Measurements from ENCODE around the gene EIF3M.

- no peak for TF ChIP-seq POLR2A (IDR thresholded peaks at IDR 0.05)
- TF ChIP-seq CTCF (IDR thresholded peaks at IDR 0.05): no peak
- TF ChIP-seq EP300 (IDR thresholded peaks at IDR 0.05): no peak
Measured at GRCh38 chr11:32538804-32539203, 44.8 kb upstream of the EIF3M start.

Data from suprapubic skin (tissue), 3 donors.